Activated naive CD4-positive, alpha-beta T cell (primary cell): Measurements from ENCODE around the gene RAB43.
"Not testable (repeated sequence)": the region's sequence is repeated elsewhere in the genome, so short reads cannot be mapped to it uniquely, and the experiment has no call there.

Experiments used
- DNase-seq, 4 experiments: peaks; one replicate each; lab custom pipeline; 2025; lab: John Stamatoyannopoulos, UW

The RAB43 gene

DNA sequence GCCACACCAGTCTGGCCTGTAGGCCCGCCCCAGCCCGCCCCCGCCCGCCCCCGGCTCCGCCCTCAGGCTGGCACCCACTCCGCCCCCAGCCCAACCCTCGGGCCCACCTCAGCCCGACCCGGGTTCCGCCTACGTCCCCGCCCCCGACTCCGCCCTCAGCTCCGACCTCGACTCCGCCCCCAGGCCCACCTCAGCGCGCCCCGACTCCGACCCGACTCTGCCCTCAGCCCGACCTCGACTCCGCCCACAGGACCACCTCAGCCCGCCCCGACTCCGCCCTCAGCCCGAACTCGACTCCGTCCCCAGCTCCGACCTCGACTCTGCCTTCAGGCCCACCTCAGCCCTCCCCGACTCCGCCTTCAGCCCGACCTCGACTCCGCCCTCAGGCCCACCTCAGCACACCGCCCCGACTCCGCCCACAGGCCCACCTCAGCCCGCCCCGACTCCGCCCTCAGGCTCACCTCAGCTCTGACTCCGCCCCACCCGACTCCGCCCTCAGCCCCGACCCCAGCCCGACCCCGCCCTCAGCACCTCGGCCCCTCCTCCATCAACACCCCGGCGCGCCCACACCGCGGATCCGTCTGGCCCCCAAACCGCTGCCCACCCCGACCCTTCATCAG lies at the start of gene RAB43:
RAB43 (minus strand) TSS at position 13 of the 620 bp plus-strand sequence. CDS start 315 bp downstream, outside the sequence.
- DNase-seq: peak; percentile 60 to 92 (median 82)

DNA sequence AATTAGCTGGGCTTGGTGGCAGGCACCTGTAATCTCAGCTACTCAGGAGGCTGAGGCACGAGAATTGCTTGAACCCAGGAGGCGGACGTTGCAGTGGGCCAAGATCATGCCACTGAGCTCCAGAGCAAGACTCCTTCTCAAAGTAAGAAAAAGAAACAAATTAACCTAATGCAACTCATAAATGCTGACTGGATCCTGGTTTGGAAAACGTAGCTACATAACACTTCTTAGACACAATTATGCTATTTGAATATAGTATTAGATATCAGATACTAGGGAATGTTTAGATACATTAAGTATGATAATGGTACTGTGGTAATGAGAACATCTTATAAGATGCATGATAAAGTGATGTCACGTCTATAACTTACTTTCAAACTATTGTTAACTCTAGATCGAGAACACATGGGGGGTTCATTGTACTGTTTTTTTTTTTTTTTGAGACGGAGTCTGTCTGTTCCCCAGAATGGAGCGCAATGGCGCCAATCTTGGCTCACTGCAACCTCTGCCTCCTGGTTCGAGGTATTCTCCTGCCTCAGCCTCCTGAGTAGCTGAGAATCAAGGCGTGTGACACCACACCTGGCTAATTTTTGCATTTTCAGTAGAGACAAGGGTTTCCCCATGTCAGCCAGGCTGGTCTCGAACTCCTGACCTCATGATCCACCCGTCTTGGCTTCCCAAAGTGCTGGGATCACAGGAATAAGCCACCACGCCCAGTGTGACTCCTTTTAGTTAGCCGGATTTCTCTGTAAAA lies 45.2 kb upstream of the RAB43 start:
- DNase-seq: no peak

DNA sequence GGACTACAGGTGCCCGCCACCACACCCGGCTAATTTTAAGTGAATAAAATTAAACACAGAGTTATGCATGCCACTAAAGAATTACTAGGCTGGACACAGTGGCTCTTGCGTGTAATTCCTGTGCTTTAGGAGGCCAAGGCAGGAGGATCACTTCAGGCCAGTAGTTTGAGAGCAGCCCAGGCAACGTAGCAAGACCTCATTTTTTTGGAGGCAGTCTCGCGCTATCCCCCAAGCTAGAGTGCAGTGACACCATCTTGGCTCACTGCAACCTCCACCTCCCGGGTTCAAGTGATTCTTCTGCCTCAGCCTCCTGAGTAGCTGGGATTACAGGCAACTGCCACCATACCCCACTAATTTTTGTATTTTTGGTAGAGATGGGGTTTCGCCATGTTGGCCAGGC lies 44.0 kb upstream of the RAB43 start:
- DNase-seq: not testable (repeated sequence)

DNA sequence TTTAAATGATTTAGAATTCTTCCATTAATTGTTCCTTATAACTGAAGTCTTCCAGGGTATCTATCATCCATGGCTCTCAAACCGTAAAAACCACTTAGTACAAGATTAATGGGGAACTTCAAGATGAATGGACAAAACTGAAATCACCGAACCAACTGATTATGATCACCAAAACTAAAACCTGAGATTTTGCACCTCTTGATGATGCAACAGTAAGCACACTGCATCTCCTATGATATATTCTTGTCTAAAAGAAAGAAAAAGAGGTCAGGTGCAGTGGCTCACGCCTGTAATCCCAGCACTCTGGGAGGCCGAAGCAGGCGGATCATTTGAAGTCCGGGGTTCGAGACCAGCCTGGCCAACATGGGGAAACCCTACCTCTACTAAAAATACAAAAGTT lies 42.9 kb upstream of the RAB43 start:
- no peak for DNase-seq

DNA sequence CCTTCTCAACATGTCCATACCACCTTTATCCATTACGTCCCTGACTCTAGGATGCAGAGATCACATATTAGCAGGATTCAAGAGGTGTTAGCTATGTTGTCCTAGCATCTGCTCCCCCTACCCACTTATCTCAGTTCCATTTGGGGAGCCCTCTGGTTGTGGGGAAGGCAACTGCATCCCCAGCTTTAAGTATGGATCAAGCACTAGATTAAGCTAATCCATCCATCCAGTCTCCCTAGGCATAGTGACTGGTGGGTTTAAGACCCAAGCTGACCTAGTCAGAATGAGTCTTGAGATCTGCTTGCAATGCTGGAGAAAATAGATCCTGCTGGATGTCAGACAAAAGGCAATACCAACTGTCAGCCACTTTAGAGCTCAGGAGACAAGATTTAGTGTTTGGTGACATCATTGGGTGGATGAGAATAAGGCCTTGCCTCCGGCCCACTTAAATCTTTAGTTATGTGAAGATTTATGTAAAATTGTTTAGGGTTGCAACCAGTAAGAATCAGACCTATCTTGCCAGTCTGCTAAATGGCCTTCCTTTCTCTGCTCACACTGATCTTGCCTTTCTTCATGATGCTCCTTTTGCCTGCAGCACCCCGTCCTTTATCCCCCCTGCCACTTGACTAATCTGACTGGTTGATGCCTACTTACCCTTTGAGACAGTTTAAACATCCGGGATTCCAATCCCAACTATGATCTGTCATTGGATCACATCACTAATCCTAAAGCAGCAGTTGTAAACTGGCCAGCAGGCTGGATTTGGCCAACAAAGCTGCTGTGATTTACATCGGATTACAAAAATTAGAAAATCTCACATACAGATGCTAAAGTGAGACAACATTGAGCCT lies 41.4 kb upstream of the RAB43 start:
- DNase-seq: no peak

DNA sequence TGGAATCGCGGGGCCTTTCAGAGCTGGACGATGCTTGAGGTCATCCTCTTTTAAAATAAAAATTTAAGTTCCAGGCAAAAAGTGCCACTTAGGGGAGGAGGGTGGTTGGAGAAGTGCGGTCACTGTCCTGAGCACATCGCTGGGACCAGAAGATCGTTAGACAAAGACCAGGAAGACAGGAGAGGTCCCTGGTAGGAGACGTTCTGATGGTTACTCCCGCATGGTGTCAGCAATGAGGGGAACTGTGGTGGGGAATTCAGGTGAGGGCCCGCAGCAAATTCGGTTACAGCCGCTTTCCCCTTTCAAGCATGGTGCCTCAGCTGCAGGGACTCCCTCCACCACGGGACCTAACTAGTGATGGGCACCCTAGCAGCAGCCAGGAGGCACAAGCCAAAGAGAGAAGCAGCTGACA lies 40.3 kb upstream of the RAB43 start:
- peak in 1 of 4 experiments; percentile 18 for DNase-seq

DNA sequence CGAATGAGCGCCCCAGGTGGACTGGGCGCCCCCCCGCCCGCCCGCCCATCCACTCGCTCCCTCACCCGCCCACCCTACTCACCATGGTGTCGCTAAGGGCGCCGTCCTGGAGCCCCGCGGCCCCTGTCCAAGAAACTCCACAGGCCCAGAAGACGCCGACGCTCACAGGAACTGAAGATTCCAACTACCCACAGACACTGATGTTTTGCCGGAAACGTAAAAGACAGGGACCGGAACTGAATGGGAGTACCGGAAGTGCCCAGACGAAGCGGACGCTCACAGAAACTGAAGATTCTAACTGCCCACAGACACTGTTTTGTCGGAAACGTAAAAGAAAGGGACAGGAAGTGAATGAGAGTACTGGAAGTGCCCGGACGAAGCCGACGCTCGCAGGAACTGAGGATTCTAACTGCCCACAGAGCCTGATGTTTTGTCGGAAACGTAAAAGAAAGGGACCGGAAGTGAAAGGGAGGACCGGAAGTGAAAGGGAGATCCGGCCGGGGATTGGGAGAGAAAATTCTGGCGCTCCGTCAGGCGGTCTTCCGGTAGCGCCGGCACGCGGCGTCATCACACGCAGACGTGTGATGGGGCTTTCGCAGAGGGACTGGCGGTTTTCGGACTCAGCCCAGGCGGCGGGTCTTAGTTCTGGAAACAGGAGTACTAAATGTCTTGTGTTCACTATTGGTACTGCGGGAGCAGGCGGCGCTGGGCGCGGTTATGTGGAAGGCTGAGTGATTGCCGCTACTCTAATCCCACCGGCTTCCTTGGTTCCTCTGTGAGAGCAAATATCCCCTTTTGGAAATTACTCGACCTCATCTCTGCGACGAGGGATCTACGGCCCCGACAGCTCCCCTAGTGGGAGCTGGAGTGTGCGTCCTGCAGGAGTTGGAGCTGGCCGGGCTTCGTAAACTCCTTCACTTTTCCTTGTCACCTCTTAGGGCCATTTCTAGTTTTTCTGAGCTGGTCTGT lies 39.6 kb upstream of the RAB43 start, which contains the start of gene ISY1:
ISY1 (minus strand) TSS at position 173 of the 969 bp plus-strand sequence; CDS start at position 85, 88 bp downstream.
- DNase-seq: peak; percentile 58 to 76 (median 69)

DNA sequence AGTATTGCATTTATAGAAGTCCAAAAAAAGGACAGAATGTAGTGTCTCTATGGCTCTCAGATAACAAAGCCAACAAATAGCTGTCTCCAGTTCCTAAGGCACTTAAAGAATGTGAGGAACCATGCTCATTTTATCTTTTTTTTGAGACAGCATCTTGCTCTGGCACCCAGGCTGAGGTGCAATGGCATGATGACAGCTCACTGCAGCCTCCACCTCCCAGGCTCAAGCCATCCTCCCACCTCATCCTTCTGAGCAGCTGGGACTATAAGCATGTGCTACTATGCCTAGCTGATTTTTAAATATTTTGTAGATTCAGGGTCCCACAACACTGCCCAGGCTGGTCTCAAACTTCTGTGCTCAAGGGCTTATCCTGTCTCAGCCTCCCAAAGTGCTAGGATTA lies 23.2 kb upstream of the RAB43 start:
- no peak for DNase-seq

DNA sequence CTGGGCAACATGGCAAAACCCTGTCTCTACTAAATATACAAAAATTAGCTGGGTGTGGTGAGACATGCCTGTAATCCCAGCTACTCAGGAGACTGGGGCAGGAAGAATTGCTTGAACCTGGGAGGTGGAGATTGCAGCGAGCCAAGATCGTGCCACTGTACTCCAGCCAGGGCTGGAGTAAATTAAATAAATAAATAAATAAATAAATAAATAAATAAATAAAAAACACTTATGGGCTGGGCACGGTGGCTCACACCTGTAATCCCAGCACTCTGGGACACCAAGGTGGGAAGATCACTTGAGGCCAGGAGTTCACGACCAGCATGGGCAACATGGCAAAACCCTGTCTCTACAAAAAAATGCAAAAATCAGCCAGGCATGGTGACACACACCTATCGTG lies 19.4 kb upstream of the RAB43 start:
- not testable (repeated sequence) for DNase-seq

DNA sequence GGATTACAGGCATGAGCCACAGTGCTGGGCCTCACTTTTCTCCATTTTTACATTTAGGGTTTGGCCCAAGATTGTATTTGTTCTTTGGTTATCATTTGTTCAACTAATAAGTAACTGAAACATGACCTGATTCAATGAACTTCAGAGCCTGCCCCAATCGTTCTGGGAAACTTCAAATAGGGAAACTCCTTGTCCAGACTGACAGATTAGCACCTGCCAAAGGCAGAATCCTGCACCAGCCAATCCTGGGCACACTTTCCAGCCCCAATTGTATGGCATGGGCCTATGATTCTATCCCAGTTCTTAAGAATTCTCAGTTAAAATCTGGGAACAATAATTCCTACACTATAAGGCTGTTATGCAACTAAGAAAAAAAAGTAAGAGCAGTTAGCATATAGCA lies 18.3 kb upstream of the RAB43 start:
- no peak for DNase-seq

DNA sequence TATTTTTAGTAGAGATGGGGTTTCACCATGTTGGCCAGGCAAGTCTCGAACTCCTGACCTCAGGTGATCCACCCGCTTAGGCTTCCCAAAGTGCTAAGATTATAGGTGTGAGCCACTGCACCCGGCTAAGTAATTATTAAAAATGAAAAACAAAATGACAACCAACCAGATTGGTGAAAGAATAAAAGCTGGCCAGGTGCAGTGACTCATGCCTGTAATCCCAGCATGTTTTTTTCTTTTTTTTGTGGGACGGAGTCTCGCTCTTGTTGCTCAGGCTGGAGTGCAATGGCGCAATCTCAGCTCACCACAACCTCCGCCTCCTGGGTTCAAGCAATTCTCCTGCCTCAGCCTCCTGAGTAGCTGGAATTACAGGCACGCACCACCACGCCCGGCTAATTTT lies 14.7 kb upstream of the RAB43 start:
- not testable (repeated sequence) for DNase-seq

DNA sequence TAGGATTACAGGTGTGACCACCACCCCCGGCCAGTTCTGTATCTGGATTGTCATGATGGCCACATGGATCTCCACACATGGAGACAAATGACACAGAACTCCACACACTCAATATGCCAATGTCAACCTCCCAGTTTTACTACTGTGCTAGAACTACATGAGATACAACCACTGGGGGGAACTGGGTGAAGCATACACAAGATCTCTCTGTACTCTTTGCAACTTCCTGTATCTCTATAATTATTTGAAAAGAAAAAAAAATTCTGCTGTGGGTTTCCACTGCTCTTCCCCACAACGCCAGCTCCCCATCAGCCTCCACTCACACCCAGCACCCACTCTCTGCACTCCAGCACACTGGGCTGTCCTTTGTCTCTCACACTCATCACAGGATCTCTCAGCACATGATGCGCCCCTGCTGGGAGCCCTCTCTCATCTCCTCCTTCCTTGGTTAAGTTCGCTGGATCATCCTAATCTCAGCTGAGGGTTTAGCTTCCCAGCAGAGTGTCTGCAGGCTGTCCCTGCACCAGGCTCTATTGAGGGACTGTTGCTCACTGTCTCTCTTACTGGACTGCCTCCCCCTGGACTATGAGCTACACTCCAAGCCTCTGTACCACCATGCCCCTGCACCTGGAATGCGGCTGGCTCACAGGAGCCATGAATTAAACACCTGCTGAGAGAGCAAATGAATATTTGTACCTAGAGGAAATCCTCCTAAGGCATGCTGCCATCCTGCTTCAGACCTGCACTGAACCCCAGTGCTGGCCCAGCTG lies 10.7 kb upstream of the RAB43 start:
- DNase-seq: no peak

DNA sequence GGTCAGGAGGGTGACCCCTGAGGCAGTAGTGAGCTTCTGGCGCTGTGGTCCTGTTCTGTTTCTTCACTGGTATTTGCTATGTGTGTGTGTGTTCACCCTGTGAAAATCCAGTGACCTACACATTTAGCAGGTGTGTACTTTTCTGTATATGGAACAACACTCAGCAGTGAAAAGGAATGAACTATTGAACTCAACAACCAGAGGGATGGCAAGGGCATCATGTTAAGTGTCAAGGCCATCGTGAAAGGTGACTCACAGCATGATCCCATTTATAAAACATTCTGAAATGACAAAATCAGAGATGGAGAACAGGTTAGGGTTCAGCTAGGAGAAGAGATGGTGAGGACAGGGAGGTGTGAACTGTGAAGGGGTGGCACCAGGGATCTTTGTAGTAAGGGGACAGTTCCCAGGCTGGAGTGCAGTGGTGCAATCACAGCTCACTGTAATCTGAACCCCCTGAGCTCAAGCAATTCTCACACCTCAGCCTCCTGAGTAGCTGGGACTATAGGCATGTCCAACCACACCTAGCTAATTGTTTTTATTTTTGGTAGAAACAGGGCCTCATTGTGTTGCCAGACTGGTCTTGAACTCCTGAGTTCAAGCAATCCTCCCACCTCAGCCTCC lies 10.0 kb upstream of the RAB43 start:
- no peak for DNase-seq

DNA sequence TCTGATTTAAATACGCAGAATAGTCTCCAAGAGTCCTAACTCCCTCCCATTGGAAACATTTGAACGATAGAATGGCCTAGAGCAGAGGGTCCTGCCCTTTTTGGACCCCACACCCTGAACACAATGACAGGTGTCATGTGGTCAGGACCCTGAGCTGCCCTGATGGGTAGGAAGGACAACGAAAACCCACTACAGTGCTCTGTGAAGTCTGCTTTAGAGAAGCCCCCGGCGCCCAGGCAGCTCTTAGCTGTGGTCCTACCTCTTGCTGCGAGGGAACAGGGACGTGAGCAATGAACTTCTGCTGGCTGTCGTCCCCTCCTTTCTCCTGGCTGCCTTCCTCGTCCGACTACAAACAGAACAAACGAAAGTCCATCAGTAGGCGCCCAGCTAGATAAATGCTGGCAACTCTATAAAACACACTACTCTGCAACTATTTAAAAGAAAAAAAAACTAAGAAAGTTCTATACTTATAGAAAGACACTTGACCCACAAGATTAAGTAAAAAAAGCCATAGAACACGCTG lies 8.7 kb upstream of the RAB43 start:
- no peak for DNase-seq

DNA sequence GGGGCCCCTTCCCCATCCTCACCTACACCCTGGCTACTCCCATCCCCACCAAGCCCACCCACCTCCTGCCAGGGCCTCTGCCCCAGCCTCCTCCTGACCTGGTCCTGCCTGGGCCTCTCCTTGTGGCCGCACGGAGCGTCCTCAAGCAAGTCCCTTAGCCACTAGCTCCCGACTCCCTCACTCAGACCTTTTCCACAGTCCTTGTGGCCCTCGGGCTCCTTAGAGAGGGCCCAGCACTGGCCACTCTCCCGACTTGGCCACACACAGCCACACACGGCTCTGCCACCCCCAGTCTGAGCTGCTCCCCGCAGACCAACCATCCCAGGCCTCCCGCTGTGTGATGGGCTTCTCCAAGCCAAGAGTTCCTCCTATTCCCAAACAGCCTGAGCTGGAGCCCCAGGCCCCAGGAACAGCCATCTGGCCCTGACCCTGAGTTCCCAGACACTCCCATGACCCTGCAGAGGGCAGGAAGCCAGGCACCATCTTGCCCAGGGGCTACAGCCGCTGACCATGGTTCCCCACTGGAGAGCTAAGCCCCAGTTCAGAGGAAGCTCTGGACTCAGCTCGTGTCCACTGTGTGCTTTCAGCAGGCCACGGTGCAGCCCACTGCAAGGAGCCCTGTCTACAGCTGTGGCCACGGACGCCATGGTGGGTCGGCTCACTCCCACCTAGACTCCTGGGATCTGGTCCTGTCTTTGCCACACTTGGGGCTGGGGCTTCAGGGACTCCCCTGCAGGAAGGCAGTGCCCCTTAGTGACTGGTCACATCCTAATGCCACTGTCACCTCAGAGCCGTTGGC lies 7.0 kb upstream of the RAB43 start:
- no peak for DNase-seq

DNA sequence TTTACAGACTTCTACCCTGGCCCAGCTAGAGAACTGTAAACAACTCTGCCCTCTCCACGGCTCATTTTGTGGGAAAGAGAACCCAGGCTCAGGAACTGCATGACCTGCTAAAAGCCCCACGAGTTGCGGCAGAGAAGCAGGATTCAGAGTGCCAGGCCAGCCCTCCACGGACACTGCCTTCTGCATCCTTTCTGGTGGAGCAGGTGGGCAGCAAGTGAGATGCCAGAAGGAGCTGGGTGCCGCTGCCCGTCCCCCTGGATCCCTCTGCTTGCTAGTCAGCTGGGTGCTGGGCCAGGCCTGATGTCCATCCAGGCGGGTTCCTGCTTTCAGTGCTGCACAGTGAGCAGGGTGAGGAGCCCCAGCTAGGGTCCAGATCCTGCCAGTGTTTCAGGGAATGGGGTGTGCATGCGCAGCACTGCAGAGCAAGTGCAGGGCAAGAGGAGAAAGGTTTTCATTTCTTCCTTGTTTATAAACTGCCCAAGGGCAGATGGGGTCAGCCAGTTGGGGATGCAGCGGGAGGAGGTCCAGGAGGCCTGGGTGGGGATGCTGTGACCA lies 5.2 kb upstream of the RAB43 start:
- DNase-seq: no peak

DNA sequence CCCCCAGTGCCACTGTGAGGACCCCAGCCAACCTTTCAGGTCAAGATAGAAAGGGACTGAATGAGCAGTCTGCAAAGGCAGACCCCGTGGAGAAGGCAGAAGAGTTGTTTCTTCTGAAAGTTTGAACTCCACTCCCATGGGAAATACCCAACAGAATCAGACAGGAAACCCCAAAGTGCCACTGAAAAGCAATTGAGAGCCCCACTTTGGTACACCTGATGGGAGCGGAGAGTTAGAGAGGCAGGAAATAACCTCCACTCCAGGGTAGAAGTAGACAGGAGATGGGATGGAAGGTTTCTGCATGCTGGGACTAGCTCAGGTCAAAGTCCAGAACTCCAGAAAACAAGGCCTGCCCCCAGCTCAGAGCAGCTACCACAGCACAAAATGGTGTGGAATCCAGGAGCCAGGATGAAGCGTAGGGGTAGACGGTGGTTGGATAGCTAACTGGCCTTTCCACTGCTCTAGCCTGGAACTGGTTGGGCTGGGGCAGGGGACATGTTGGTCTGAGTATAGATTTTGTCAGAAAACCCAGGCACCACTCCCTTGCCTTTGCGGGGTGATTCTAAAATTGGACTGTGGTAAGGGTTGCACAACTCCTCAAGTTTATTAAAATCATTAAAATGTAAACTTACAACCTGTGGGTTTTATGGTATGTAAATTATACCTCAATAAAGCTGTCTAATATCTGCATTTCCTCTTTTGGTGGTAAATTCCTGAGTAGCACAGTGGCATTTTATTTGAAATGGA lies 1.9 kb upstream of the RAB43 start:
- DNase-seq: no peak

DNA sequence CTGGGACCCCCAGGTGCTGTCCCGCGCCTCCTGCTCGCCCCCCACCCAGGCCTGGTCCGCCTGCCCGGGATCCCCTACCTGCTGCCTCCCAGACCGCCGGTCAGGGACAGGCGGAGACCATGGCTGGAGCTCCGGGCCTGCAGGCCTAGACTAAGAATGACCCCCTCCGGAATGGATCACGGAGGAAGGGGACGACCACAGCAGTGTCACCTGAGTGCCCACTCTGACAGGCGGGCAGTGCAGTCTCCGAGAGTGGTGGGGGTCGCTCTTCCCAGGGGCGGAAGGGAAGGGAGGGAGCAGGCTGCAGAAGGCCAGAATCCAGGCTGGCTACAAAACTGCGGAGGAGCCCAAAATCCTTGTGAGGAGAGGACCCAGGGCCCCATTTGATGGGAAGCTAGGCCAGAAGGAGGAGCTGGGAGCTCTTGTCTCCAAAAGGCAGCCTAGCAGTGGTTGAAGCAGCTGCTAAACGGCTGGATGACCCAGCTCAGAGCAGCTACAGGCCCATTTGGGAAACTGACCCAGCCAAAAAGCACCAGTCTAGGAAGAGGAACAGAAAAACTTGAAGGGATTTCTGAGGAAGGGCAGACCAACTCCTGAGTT lies 908 bp upstream of the RAB43 start:
- no peak for DNase-seq
